Measurements from ENCODE around the gene PDZD7.
"Not testable (repeated sequence)": the region's sequence is repeated elsewhere in the genome, so short reads cannot be mapped to it uniquely, and the experiment has no call there.

Gene PDZD7

DNA sequence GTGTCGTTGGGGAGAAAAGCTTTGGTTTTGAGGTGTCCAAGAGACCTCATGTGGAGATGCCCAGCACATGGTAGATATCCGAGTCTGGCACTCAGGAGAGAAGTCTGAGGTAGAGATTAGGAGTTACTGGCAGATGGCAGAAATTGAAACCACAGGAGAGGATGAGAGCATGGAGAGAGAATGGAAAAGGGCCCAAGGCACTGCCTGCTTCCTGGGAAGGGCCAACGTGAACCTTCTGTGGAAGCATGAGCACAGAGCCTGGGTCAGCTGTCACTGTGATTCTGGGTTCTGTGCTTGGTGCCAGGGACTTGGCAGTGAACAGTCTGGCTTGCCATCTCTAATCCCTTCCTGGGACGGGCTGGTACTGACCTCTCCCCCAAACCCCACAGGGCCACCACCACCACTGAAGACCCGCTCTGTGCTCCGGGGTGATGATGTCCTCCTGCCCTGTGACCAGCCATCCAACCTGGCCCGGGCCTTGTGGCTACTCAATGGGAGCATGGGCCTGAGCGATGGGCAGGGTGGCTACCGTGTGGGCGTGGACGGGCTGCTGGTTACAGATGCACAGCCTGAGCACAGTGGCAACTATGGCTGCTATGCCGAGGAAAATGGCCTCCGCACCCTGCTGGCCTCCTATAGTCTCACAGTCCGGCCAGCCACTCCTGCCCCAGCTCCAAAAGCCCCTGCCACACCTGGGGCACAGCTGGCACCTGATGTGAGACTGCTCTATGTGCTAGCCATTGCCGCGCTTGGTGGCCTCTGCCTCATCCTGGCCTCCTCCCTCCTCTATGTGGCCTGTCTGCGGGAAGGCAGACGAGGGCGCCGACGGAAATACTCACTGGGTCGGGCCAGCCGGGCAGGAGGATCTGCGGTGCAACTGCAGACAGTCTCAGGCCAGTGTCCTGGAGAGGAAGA is 47.8 kb downstream of the PDZD7 start:
- DNase-seq (ENCODE audit: low spot score): no peak

DNA sequence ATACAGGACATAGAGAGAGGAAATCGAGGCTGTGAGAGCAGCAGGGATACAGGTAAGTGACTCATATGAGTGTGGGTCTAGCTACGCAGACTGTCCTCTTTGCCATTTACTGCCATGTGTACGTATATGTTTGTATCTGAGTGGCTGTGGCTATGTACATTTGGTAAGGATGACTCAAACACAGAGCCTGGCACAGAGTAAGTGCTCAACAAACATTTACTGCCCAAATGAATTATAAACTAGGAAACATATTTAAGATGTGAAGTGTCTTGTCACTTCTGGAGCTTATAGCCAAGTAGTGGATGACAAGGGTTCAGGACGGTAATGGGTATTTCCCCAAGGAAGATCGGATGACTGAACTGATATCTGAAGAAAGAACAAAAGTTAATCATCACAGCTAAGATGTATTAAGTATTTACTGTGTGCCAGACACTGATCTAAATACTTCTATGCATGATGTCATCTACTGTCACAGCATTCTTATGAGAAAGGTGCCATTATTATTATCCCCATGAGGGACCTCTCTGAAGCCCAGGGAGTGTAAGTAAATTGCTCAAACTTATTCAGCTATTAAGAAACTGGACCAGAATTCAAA is 49.7 kb downstream of the PDZD7 start:
- DNase-seq (ENCODE audit: low spot score): no peak

DNA sequence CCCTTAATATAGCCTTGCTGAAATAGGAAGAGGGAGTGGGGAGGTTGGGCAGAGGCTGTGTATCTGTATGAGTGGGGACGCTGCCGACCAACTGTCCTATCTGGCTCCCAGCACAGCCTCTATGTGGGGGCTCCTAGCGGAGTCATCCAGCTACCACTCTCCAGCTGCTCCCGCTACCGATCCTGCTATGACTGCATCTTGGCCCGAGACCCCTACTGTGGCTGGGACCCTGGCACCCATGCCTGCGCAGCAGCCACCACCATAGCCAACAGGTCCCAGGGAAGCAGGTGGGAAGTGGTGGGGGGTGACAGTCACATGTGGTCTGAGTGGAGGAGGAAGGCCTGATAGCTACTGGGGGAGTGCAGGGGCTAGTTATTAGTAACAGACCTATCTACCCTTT is 50.2 kb downstream of the PDZD7 start:
- DNase-seq (ENCODE audit: low spot score): no peak

DNA sequence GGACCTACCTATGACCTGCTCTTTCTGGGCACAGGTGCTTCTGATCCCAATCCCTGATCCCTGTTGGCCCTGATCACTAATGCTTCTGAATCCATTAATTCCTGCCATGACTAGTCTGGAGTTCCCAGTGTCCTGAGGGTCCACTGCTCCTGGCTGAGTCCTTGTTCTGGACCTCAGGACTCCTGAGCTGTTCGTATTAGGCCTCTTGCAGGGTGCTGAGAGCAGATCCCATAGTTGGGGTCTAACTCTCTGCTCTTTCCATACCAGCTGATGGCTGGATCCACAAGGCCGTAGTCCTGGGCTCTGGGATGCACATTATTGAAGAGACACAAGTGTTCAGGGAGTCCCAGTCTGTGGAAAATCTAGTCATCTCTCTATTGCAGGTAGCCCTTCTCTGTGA is 50.6 kb downstream of the PDZD7 start:
- no peak for DNase-seq (ENCODE audit: low spot score)

DNA sequence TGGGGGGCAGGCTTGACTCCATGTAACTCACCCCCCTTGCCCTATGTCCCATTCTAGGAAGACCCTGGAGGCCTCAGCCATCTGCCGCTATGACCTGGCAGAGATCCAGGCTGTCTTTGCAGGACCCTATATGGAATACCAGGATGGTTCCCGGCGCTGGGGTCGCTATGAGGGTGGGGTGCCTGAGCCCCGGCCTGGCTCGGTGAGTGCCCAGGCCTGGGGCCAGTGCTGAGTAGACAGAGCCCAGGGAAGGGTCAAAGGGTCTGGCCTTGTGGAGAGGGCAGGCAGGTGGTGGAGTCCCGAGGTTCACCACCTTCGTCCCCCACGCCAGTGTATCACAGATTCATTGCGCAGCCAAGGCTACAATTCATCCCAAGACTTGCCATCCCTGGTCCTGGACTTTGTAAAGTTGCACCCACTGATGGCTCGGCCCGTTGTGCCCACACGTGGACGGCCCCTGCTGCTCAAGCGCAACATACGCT is 51.1 kb downstream of the PDZD7 start:
- no peak for DNase-seq (ENCODE audit: low spot score)

DNA sequence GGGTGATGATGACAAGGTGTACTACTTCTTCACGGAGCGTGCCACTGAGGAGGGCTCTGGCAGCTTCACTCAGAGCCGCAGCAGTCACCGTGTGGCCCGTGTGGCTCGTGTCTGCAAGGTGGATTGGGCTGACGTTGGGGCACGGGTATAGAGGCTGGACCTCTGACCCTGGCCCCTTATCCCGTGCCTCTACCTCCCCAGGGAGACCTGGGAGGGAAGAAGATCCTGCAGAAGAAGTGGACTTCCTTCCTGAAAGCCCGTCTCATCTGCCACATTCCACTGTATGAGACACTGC is 52.1 kb downstream of the PDZD7 start:
- DNase-seq (ENCODE audit: low spot score): no peak

DNA sequence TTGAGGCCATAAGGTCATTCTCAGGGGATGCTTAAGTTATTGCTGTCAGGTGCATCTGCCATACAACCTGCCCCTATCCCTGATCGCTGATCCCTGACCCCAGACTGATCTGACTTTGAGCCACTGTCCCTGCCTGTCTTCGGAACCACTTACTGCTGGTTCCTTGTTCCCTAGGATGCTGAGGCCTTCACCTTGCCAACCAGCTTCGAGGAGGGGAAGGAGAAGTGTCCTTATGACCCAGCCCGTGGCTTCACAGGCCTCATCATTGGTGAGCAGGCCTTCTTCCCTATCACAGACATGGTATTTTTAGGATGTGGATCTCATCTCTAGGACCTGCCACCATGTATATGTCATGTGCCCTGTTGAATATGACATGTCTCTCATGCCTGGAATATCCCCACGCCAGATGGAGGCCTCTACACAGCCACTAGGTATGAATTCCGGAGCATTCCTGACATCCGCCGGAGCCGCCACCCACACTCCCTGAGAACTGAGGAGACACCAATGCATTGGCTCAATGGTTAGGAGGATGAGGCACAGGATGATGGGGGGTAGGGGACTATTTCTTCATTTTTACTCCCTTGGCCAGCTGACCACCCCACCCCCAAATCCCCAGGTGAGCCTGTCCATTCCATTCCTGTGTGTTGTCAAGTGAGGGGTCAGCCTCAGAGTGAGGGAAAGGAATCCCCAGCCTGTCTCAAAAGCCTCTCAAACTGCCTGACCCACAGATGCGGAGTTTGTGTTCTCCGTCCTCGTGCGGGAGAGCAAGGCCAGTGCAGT is 52.6 kb downstream of the PDZD7 start:
- DNase-seq (ENCODE audit: low spot score): no peak

DNA sequence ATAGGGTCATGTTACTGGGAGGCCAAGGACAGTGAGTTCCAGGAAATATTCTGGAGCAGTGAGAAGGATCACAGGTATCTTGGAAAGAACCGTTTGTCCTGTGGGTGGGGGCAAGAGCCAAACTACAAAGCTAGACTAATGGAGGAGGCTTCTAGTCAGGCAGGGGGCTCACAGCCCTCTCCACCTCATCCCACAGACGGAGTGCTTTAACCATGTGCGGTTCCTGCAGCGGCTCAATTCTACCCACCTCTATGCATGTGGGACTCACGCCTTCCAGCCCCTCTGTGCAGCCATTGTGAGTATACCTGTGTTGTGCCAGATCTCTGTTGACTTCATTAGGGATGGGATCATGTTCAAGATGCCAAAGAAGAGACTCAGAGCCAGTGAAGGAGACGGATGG is 53.5 kb downstream of the PDZD7 start:
- no peak for DNase-seq (ENCODE audit: low spot score)

DNA sequence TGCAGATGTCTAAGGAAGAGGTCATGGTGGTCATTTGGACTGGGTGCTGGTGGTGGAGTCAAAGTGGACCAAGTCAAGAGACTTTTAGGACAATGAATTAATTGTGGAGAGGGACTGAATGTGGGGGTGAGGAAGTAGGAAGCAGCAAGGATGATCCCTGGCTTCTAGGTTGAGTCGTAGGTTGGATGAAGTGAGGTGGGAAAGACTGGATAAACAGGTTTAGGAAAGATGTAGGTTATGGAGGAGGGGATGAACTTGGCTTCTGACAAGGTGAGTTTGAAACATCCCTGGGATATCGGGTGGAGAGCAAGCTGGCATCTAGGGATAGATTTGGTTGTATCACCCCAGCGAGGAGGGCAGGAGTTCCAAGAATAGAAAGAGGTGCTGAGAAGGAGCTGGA is 54.0 kb downstream of the PDZD7 start:
- DNase-seq (ENCODE audit: low spot score): no peak

DNA sequence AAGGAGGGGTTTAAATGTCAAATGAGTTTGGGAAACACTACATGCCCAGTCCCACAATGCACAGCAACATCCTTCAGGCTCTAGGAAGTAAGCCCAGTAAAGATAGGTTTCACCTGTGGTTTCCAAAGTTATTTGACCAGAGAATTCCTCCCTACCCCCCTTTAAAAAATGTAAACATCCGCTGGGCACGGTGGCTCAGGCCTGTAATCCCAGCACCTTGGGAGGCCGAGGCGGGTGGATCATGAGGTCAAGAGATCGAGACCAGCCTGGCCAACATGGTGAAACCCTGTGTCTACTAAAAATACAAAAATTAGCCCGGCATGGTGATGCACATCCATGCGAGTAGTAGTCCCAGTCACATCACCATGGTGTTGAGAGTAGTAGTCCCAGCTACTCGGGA is 55.5 kb downstream of the PDZD7 start:
- DNase-seq (ENCODE audit: low spot score): not testable (repeated sequence)

DNA sequence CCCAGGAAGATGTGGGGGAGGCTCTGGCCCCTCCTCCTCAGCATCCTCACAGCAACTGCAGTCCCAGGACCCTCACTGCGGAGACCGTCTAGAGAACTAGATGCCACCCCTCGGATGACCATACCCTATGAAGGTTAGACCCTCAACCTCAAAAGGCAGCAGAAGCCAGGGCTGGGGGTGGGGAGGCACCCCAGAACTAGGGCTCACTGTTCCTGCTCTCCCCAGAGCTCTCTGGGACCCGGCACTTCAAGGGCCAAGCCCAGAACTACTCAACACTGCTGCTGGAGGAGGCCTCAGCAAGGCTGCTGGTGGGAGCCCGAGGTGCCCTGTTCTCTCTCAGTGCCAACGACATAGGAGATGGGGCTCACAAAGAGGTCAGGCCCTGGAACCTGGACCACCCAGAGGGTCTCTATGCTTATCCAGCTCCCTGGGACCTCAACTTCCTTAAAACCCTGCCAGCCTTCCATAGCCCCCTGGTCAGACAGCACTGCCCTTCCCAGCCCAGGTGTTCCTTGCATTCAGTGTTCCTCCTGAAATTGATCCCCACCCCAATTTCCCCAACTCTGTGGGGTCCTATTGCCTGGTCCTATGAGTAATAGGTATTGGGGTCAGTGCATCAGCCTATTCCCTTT is 57.9 kb downstream of the PDZD7 start:
- no peak for DNase-seq (ENCODE audit: low spot score)

DNA sequence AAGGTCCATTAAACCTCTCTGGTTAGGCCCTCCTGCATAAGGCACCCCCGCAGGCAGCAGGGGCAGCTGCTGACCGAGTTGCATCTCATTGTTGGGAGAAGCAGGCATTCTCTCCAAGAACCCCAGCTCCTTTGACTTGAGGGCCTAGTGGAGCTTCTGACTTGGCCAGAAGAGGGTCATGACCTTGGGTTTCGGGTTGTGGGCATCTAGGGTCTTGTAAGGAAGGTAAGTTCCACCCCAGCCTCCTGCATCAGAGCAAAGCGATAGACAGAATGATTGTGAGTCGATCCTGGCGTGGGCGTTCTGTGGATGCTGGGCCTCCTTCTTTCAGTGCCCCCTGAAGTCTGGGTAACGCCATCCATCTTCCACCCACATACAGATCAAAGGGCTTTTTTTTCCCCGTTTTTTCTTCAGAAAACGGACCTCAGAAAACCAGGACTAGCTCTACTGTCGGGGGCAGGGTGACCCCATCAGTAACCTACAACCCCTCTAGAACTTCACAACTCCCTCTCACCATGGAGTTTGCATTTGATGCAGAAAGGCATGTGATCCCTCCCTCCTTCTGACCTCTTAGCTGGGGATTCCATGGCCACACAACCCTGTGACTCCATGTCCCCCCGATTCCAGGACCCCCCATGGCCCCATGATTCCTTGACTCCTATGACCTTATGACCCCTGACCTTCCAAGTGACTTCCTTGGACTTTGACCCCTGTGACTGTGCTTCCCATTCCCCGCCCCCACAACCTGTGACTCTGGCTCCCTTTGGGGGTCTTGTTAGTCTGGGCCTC is 58.6 kb downstream of the PDZD7 start:
- DNase-seq (ENCODE audit: low spot score): no peak

DNA sequence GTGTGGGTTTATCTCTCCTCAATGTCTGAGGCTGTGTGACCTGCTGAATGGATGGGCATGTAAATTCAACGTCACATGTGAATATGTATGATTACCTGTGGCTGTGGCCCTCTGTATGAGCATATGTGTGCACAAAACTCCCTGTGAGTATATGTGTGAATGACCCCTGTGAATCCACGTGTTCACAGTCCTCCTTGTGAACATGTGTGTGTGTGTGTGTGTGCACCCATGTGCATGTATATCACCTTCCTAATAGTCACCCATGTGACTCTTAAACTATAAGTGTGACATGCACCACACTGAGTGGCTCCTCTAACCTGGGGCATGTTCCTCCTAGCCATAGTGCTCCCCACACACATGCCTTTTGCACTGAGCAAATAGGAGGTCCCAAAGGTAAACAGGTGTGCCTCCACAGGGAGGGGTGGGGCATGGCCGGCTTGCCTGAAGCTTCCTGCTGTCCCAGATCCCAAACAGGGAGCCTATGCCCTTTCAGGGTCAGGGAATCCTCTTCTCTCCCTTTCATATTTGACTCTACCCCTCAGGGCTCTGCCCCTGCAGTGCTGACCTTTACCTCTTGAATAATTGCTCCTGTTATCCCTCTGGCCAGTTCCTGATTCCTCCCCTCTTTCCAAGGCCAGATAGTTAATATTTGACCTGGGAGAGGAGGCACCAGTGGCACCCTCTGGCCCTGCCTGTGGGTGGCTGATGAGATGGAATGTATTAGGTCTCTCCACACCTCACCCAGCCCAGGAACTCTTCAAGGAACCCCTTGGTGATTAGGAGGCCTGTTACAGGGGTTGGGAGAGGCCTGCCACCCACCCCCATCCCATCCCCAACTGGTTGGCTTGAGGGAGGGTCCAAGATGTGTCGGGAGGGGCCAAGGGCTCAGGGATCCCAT is 59.8 kb downstream of the PDZD7 start:
- no peak for DNase-seq (ENCODE audit: low spot score)

DNA sequence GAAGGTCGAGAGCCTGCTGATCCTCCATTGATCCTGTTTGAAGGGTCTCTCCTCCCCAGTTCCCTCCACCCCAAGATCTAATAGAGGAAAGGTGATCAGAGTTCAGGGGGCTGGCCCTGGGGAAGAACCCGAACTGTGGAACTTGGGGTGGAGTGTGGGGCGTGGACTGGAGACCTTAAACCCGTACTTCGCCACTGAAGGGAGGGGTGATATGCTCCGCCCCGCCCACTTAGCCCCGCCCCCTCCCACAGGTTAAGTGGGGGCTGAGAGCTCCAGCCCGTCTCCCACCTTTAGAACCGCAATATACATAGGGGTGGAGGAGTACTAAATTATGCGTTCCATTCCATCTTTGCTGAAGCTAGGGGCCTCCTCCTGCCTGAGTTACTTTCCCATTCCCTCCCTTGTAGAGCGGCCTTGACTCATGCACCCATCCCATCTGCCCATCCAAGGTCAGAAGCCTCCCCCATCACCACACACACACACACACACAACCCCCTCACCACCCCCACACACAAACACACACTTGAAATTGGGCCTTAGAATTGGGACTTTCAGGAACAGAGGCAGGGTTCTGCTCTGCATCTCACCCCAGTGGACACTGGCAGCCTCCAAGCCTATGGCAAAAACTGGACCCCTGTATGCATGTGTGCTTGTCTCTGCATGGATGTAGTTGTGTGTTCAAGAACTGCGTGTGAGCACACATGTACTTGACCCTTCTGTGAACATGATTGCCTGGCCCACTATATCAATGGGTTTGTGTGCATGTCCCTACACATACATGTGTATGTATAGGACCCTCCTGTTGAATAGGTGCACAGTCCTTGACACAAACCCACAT is 60.6 kb downstream of the PDZD7 start:
- DNase-seq (ENCODE audit: low spot score): peak; percentile 33

DNA sequence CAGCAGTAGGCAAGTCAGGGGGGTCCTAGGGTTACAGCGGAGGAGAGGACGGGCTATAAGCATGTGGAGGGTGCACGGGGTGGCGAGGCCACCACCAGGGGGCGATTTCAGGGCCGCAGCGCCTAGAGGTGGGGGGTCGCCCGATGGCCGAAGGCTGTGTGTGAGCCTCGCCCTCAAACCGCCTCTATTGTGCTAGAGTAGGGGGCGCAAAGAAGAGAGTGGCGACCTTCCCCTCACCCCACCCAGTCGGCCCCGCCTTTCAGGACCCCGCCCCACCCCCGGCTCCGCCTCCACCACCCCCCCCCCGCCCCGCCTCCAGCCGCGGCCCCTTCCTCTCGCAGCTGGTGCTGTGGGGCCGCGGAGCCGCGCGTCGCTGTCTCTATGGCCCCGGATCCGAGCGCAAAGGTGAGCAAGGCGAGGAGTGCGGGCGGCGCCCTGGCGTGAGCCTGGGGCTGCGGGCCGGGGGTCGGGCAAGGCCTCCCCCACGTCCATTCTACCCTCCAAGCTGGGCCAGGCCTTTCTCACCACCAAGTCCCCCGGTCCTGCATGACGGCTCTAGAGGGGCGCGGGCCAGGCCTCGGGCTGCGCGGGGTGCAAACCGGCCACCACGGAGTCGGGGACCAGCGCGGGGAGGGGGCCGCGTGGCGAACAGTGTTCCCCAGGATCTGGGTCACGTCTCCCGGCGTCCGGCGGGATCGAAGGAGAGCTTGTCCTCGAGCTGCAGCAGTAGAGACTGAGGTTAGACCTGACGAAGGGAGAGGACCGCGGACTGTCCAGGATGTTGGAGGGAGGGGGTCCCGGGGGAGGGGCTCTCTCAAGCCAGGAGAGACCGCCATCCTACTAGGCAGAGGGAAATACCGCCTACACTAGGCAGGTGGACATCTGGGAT is 61.5 kb downstream of the PDZD7 start, which contains the start of gene SEMA4G:
Gene SEMA4G (plus strand): TSS at position 318 of the 889 bp plus-strand sequence. CDS start 3,409 bp downstream, outside the sequence.
- peak; percentile 76 for DNase-seq (ENCODE audit: low spot score)

DNA sequence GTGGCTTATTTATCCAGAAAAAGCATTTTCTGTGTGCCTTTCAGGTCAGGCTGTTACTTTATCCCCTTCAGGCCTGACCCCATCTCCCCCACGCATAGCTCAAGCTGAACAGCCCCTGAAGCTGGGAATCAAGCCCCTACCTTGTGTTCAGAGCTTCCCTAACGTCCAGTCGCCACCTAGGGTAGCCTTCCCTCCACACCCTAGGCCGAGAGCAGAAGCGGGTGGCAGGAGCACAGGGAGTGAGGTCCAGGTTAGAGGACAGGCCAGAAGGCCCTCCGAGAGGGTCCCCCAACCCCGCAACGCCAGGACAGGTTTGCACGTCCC is 62.1 kb downstream of the PDZD7 start:
- DNase-seq (ENCODE audit: low spot score): no peak

DNA sequence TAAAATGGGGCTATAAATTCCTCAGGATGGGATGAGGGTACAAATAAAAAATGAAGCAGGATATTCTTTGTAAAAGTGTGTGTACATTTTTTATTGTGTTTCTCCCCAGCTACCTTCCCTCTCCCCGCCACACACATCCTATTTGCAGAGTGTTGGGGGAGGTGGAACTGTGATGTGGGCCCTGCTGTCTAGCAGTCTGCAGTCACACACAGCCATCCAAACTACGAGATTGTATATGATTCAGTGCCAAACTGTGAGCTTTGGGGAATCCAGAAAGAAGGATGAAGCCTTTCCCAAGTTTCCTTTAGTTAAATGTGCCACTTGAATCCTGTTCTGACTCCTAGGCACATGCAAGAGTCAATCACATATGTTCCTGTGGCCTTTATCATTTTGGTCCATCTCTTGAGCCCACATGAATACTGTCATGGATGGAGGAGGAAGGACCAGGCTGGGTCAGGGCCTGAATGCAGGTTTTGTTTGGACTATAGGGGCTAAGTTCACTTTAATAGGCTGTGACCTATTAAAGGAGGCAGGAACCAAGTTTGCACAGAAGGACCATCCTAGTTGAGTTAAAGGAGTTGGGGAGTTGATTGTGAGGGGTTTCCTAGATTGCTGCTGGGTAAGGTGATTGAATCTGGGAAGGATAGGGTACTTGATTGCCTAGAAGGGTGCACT is 62.7 kb downstream of the PDZD7 start:
- no peak for DNase-seq (ENCODE audit: low spot score)

DNA sequence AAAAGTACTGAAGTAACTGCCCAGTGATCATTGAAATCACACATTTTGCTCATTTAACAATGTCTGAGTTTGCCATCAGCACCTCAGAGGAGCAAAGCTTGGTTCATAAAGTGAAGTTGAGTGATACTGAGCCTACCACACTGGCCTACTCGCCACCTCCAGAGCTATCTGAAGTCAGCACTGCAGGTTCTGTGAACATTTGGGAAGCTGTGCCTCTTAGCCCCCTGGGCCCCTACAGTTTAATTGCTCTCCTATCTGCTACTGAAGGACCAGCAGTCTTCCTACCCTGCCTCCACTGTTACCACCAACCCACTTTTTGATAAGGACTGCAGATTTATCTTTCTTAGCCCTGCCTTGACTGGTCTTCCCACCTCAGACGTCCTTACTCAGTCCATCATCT is 63.6 kb downstream of the PDZD7 start:
- no peak for DNase-seq (ENCODE audit: low spot score)
